K562 (cell line): Measurements from ENCODE around the gene NF1. TPM values are rescaled to one million over a fixed set of nuclear protein-coding genes. Genes with fewer than 3 reads are reported as not detected.

Source experiments
- ATAC-seq: fragments of 200-7000 bp; cut with Tn5 transposase; 3 replicates; pipeline ENCODE4 v1.9.1; 2020; ENCODE audit warnings: moderate library complexity
- BruUV-seq: library from RNA; stranded (reverse); fragments of 400-500 nt; replicated peaks from 2 replicates; lab custom pipeline; 2021; lab: Mats Ljungman, UMichigan
- CTCF ChIA-PET: fragments of 300-600 bp; formaldehyde crosslinking; extraction: SDS; loops from one replicate; lab custom pipeline; 2021; ENCODE audit warnings: low intra/inter-chr PET ratio; lab: Yijun Ruan, JAX
- POLR2A ChIA-PET: fragments of 300-600, 350-650 bp; sonication (Branson Sonifier 250); formaldehyde crosslinking; extraction: SDS; loops from one replicate; lab custom pipeline; 2021; ENCODE audit warnings: antibody characterized with exemption, inconsistent platforms; lab: Yijun Ruan, JAX
- DNase-seq, 4 experiments: peaks; one replicate each; pipeline versions ENCODE4 v3.0.0 to v3.0.0-alpha.2; 2011 to 2018; ENCODE audit warnings: low spot score in 3 of 4, mixed read lengths in 3 of 4; ENCODE audit errors: extremely low read depth in 1 of 4
- FAIRE-seq: peaks from 2 replicates; lab custom pipeline; 2011; peaks lifted over from hg19 to GRCh38; lab: Jason Lieb, UNC
- H2AFZ ChIP-seq: 2 replicates; pipeline ENCODE4 v1.6.0; 2011; ENCODE audit warnings: low read depth, low read length, control low read depth, inconsistent platforms
- H3K27ac ChIP-seq: fragments of 200-600 bp; 3 replicates; pipeline ENCODE4 v1.8.0; 2011; ENCODE audit warnings: low read depth, mild to moderate bottlenecking, control low read depth, inconsistent platforms, low read length, moderate library complexity, mixed read lengths; ENCODE audit errors: extremely low read depth
- H3K27me3 ChIP-seq, 2 experiments: fragments of 300-600 bp in 1 of 2; 2 replicates in 1 of 2; 3 replicates in 1 of 2; pipeline versions ENCODE4 v1.6.0 to v1.8.0; 2011; ENCODE audit warnings: inconsistent platforms in 2 of 2, low read length in 2 of 2, mild to moderate bottlenecking in 1 of 2, mixed read lengths in 1 of 2, moderate library complexity in 1 of 2; ENCODE audit not compliant: control insufficient read depth in 2 of 2, insufficient read depth in 2 of 2
- H3K36me3 ChIP-seq: fragments of 300-600 bp; 3 replicates; pipeline ENCODE4 v1.8.0; 2011; ENCODE audit warnings: mild to moderate bottlenecking, low read length, inconsistent platforms; ENCODE audit not compliant: control insufficient read depth, insufficient read depth
- H3K4me1 ChIP-seq, 2 experiments: fragments of 200-600 bp in 1 of 2; replicated peaks in 1 of 2; 2 replicates in 1 of 2; 3 replicates in 1 of 2; pipeline versions ENCODE4 v1.5.1 to v1.8.0; 2011; ENCODE audit warnings: inconsistent platforms in 2 of 2, low read length in 2 of 2, mild to moderate bottlenecking in 1 of 2, mixed read lengths in 1 of 2, moderate library complexity in 1 of 2; ENCODE audit not compliant: control insufficient read depth in 2 of 2, insufficient read depth in 2 of 2
- H3K4me2 ChIP-seq: 2 replicates; pipeline ENCODE4 v1.6.1; 2011; ENCODE audit warnings: low read length, control low read depth, inconsistent platforms, mixed read lengths; ENCODE audit not compliant: insufficient read depth
- H3K4me3 ChIP-seq: fragments of 200-600 bp; sonication (generic), shearing (Covaris generic); 2 replicates; pipeline ENCODE4 v1.5.1; 2016; ENCODE audit warnings: control low read depth, inconsistent platforms
- H3K79me2 ChIP-seq: fragments of 200-600 bp; 3 replicates; pipeline ENCODE4 v1.8.0; 2011; ENCODE audit warnings: low read length, inconsistent platforms; ENCODE audit not compliant: control insufficient read depth, insufficient read depth
- H3K9ac ChIP-seq, 2 experiments: 2 replicates each; pipeline versions ENCODE4 v1.6.0 to v1.6.1; 2011; ENCODE audit warnings: low read depth in 2 of 2, low read length in 2 of 2, control low read depth in 1 of 2, inconsistent platforms in 1 of 2, mild to moderate bottlenecking in 1 of 2, mixed read lengths in 1 of 2; ENCODE audit not compliant: insufficient read depth in 1 of 2
- H3K9me1 ChIP-seq: one replicate; pipeline ENCODE4 v1.6.0; 2011; ENCODE audit warnings: inconsistent platforms, mild to moderate bottlenecking, low read length, moderate library complexity; ENCODE audit not compliant: control insufficient read depth, insufficient read depth
- H3K9me3 ChIP-seq: replicated peaks from 2 replicates; pipeline ENCODE4 v1.5.1; 2011; ENCODE audit warnings: low read depth, low read length, inconsistent platforms; ENCODE audit not compliant: control insufficient read depth, insufficient read depth
- H4K20me1 ChIP-seq: replicated peaks from 2 replicates; pipeline ENCODE4 v1.6.1; 2011; ENCODE audit warnings: low read length, inconsistent platforms, mixed read lengths; ENCODE audit not compliant: control insufficient read depth, insufficient read depth
- BRD9 ChIP-seq: fragments of 450-650 bp; IDR thresholded peaks from 2 replicates; pipeline ENCODE4 v1.6.1; 2018; ENCODE audit warnings: low read depth; ENCODE audit not compliant: partially characterized antibody
- ELF1 ChIP-seq: fragments of 200-800 bp; sonication (Bioruptor generic); IDR thresholded peaks from 2 replicates; pipeline ENCODE4 v1.6.1; 2016; ENCODE audit warnings: missing genetic modification characterization, missing compliant biosample characterization
- FOXM1 ChIP-seq, 2 experiments: fragments of 450-650 bp in 1 of 2; sonication (generic) in 1 of 2; formaldehyde crosslinking in 1 of 2; IDR thresholded peaks; 2 replicates each; pipeline versions ENCODE4 v1.6.1 to v1.9.0; 2017 to 2022; ENCODE audit warnings: low read depth in 2 of 2, mild to moderate bottlenecking in 2 of 2, missing genetic modification reagents in 1 of 2, moderate library complexity in 1 of 2
- GABPA ChIP-seq: fragments of 200-800 bp; sonication (Bioruptor generic); conservative IDR thresholded peaks from 2 replicates; pipeline ENCODE4 v1.6.1; 2016; ENCODE audit warnings: low read depth, missing genetic modification characterization, missing compliant biosample characterization
- MAZ ChIP-seq, 2 experiments: fragments of 450-650 bp in 1 of 2; sonication (generic) in 1 of 2; formaldehyde crosslinking; IDR thresholded peaks in 1 of 2; conservative IDR thresholded peaks in 1 of 2; 2 replicates each; pipeline versions ENCODE4 v1.4.0 to v1.5.0; 2020; ENCODE audit warnings: mild to moderate bottlenecking in 1 of 2, missing genetic modification reagents in 1 of 2
- MTA1 ChIP-seq: fragments of 450-650 bp; IDR thresholded peaks from 2 replicates; pipeline ENCODE4 v1.6.1; 2017; ENCODE audit warnings: borderline replicate concordance
- NCOR1 ChIP-seq: fragments of 450-650 bp; IDR thresholded peaks from 2 replicates; pipeline ENCODE4 v1.6.1; 2016; ENCODE audit warnings: mild to moderate bottlenecking, moderate library complexity
- PREB ChIP-seq: sonication (generic); formaldehyde crosslinking; IDR thresholded peaks from 2 replicates; pipeline ENCODE4 v1.8.1; 2023; ENCODE audit warnings: mild to moderate bottlenecking, missing genetic modification reagents
- ZNF184 ChIP-seq: sonication (generic); formaldehyde crosslinking; IDR thresholded peaks from 2 replicates; pipeline ENCODE4 v1.5.0; 2020; ENCODE audit warnings: missing genetic modification reagents
- ZNF449 ChIP-seq: fragments of 250-450 bp; sonication (Bioruptor Pico); IDR thresholded peaks from 2 replicates; pipeline ENCODE4 v1.8.0; 2022; ENCODE audit warnings: moderate library complexity, mild to moderate bottlenecking, inconsistent platforms
- WGBS: fragments of 100-300 bp; shearing (Covaris generic); methylation state at CpG from one replicate; pipeline ENCODE4 v1.1.6; 2016; ENCODE audit warnings: low coverage, mixed read lengths; ENCODE audit not compliant: insufficient coverage; ENCODE audit errors: missing lambda C conversion rate; 5-methylcytosine and 5-hydroxymethylcytosine counted together
- in situ Hi-C: fragments of 300-500 bp; cut with MboI; formaldehyde crosslinking; loops from 4 replicates; pipeline ENCODE4 v1.15.0; 2018; ENCODE audit warnings: inconsistent platforms, mixed read lengths
- intact Hi-C: fragments of 100-400 bp; cut with micrococcal nuclease; formaldehyde crosslinking; loops from 2 replicates; pipeline ENCODE4 v1.14.2; 2022
- polyA plus RNA-seq, 8 experiments: library from polyadenylated mRNA; depleted of rRNA in 4 of 8; stranded (reverse) in 5 of 8; unstranded in 3 of 8; fragments of >200 nt; fragmentation: Nextera tagmentation in 2 of 8; fragmentation: Illumina TruSeq in 1 of 8; extraction: Ambion mirVana in 2 of 8; extraction: Trizol in 1 of 8; gene quantifications; 2 replicates each; pipeline versions ENCODE4 v1.2.1 to v1.2.3, GENCODE V29; 2011 to 2014; ENCODE audit warnings: inconsistent platforms in 1 of 8, missing spikeins in 1 of 8
- total RNA-seq, 7 experiments: library from RNA; depleted of rRNA in 6 of 7; stranded (reverse); fragments of >200 nt in 6 of 7; fragmentation: Illumina TruSeq in 2 of 7; extraction: Trizol in 2 of 7; gene quantifications; 2 replicates each; pipeline versions ENCODE4 v1.2.1 to v1.2.3, GENCODE V29; 2011 to 2021; ENCODE audit warnings: low replicate concordance in 1 of 7

The NF1 gene
- total and polyA plus RNA-seq, 9 of the 15 experiments (the other 6 are each of a cell fraction or from before 2014, with no cell fraction given): 3.4 to 41.9 (median 24.3) TPM

GRCh38 chr17:31412511-31412910 is 317.7 kb downstream of the NF1 start:
- intact Hi-C loops: no loop called here
- BruUV-seq: no TSS peak

More at GRCh38 chr17:31412511-31412910, 317.7 kb downstream of the NF1 start:
- Histone ChIP-seq H3K9me3 (no peaks in the 10 kb centered on the region), H3K4me1 (no peaks in the 10 kb centered on the region; a peak in 1 of 5 replicates), H3K9ac (no peak overlapping the region), H3K27me3 (peaks cover 44 to 87% of the 10 kb centered on the region in 2 experiments), H3K27ac (no peak overlapping the region), H3K9me1 (peaks cover 7% of the 10 kb centered on the region), H3K79me2 (no peaks in the 10 kb centered on the region), H3K4me3 (no peak overlapping the region), H2AFZ (no peak overlapping the region), H4K20me1 (no peaks in the 10 kb centered on the region), H3K4me2 (no peak overlapping the region), H3K36me3 (no peaks in the 10 kb centered on the region)
- TF ChIP-seq ELF1 (tag) (no peak), NCOR1 (no peak), MTA1 (no peak), FOXM1 (IDR thresholded peaks at IDR 0.05; ENCODE audit: low read depth) (no peak), FOXM1 (CRISPR knock-in tag; IDR thresholded peaks at IDR 0.05; ENCODE audit: low read depth) (no peak), GABPA (no peak), MAZ (CRISPR knock-in tag; conservative IDR thresholded peaks at IDR 0.05 in 1 of 2, IDR thresholded peaks at IDR 0.05 in 1 of 2) (no peak), PREB (CRISPR knock-in tag) (no peak), BRD9 (no peak), ZNF449 (CRISPR knock-in tag) (no peak), ZNF184 (CRISPR knock-in tag) (no peak)
- in situ Hi-C loops: no loop called here
- POLR2A ChIA-PET: interaction anchor here (0.6 kb wide), 1 partner anchor 351 kb away, joined by 3 read pairs; no protein-coding TSS in a partner anchor
- no peak for DNase-seq
- 3% methylated on average over 6 of the region's 6 CpGs for WGBS
- CTCF ChIA-PET: no interaction called here
- no peak for FAIRE-seq
- ATAC-seq: no peak
